ENCODE measurements around the gene RPAIN. TPM values are rescaled to one million over a fixed set of nuclear protein-coding genes. Genes with fewer than 3 reads are reported as not detected.
A peak's percentile ranks its signal among the peaks of the same experiment; 100 is the strongest.

Gene RPAIN
- total RNA-seq, 1 experiment from 2014 or later, result 56.3 TPM

DNA sequence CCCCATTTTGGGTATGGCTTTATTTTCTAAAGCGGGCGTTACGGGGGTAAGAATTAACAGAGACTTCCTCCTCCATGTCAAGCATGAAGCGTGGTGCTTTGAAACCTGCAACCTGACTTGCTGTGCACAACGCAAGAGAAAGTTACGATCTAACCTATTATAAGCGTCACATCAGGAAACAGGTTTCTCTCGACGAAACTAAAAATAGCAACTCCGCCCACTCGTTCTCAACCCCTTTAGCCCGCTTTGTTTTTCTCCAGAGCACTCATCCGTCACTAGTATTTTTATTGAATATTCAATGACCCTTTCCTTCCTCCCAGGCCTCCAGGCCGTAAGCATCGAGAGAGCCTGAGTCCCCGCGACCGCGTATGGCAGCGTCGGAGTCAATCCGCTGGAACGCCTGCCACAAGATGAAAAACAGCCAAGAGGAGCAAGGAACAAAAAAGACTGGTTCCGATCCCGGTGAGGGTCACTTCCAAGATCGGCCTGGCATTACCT lies 1.1 kb upstream of the RPAIN start:
- peak; percentile 59 to 88 for DNase-seq
- BruUV-seq (replicated peaks), result no TSS peak
- CTCF ChIA-PET, result interaction anchor here (0.9 to 1.1 kb wide), 2 partner anchors 21 to 469 kb away, joined by 3 to 9 read pairs; partner anchors contain the start of gene C1QBP
- Histone ChIP-seq H3F3A (ENCODE audit: insufficient read depth, low read depth) (peaks cover 62% of the 10 kb centered on the region), H3K27me3 (ENCODE audit: insufficient read depth, low read depth) (no peaks in the 10 kb centered on the region), H4K20me1 (ENCODE audit: insufficient read depth) (no peaks in the 10 kb centered on the region), H3K4me3 (peak overlapping the region; percentile 98), H3K9me3 (ENCODE audit: insufficient read depth, low read depth) (no peaks in the 10 kb centered on the region), H3K27ac (peak overlapping the region; percentile 99), H3K4me2 (peak overlapping the region; percentile 100), H3K36me3 (ENCODE audit: low read depth) (peaks cover 48% of the 10 kb centered on the region), H2AFZ (peak overlapping the region; percentile 87), H3K9me2 (ENCODE audit: insufficient read depth) (no peaks in the 10 kb centered on the region), H3K79me2 (ENCODE audit: low read depth) (peaks cover 71% of the 10 kb centered on the region), H3K4me1 (replicated peaks; ENCODE audit: insufficient read depth) (peaks cover 58% of the 10 kb centered on the region)
- intact Hi-C loops (cut with micrococcal nuclease; ENCODE audit: unreplicated experiment), result loop anchor here (10.0 kb wide), 1 partner anchor 174 kb away; no protein-coding TSS in a partner anchor
- TF ChIP-seq, protein P1, sequence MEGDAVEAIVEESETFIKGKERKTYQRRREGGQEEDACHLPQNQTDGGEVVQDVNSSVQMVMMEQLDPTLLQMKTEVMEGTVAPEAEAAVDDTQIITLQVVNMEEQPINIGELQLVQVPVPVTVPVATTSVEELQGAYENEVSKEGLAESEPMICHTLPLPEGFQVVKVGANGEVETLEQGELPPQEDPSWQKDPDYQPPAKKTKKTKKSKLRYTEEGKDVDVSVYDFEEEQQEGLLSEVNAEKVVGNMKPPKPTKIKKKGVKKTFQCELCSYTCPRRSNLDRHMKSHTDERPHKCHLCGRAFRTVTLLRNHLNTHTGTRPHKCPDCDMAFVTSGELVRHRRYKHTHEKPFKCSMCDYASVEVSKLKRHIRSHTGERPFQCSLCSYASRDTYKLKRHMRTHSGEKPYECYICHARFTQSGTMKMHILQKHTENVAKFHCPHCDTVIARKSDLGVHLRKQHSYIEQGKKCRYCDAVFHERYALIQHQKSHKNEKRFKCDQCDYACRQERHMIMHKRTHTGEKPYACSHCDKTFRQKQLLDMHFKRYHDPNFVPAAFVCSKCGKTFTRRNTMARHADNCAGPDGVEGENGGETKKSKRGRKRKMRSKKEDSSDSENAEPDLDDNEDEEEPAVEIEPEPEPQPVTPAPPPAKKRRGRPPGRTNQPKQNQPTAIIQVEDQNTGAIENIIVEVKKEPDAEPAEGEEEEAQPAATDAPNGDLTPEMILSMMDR (conservative IDR thresholded peaks at IDR 0.05), result no peak
- no peak for TF ChIP-seq EZH2 (IDR thresholded peaks at IDR 0.05; ENCODE audit: low read depth)
- POLR2A ChIA-PET (ENCODE audit: unreplicated experiment), result interaction anchor here (0.5 to 0.7 kb wide), 3 partner anchors 22 to 135 kb away, joined by 3 to 4 read pairs (median 3); no protein-coding TSS in a partner anchor

DNA sequence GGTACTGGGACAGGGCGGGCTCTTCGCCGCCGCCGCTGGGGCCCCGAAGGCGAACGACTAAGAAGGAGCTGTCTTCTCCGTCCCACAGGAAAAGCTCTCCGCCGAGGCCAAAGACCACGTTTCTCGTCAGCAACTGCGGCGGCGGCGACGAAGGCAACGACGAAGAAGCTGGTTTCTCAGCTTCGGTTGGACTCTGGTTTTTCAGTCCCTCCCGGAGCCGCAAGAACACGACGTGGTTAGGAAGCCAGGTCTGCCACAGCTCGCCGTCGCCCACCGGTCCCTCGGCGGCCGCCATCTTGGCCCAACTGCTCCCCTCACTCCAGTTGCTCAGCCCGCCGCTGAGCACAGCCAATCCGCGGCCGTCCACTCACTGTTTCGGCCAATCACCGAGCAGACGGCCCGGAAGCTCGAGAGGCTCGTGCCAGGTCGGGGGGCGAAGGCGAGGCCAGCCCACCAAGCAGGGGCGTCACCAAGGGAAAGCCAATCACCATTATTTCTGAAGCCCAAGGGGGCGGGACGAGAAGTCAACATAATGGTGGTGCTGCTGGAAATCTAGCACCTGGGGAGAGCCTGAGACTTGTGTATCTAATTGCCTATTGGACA lies 525 bp upstream of the RPAIN start, which contains the start of gene NUP88:
TSS of gene NUP88 (minus strand) at position 307 of the 603 bp plus-strand sequence. CDS start at position 295, 12 bp downstream.
- ChIA-PET CTCF (interaction anchor here (0.9 to 1.1 kb wide), 2 partner anchors 20 to 469 kb away, joined by 3 to 9 read pairs; partner anchors contain the start of gene C1QBP), POLR2A (ENCODE audit: unreplicated experiment) (interaction anchor here (0.5 to 0.7 kb wide), 3 partner anchors 22 to 136 kb away, joined by 3 to 4 read pairs (median 3); no protein-coding TSS in a partner anchor)
- Histone ChIP-seq H3K4me2 (peak within 1 kb of the TSS; percentile 100), H3K27me3 (ENCODE audit: insufficient read depth, low read depth) (no peaks in the 10 kb centered on the region), H4K20me1 (ENCODE audit: insufficient read depth) (no peaks in the 10 kb centered on the region), H3F3A (ENCODE audit: insufficient read depth, low read depth) (peaks cover 57% of the 10 kb centered on the region), H3K4me3 (peak within 1 kb of the TSS; percentile 98), H3K79me2 (ENCODE audit: low read depth) (peaks cover 67% of the 10 kb centered on the region), H3K4me1 (replicated peaks; ENCODE audit: insufficient read depth) (peaks cover 52% of the 10 kb centered on the region), H3K9me3 (ENCODE audit: insufficient read depth, low read depth) (no peaks in the 10 kb centered on the region), H3K9me2 (ENCODE audit: insufficient read depth) (no peaks in the 10 kb centered on the region), H3K36me3 (ENCODE audit: low read depth) (peaks cover 53% of the 10 kb centered on the region), H3K27ac (peak within 1 kb of the TSS; percentile 99), H2AFZ (peak within 1 kb of the TSS; percentile 87)
- TF ChIP-seq, protein P1 (conservative IDR thresholded peaks at IDR 0.05), result no peak
- TF ChIP-seq EZH2 (IDR thresholded peaks at IDR 0.05; ENCODE audit: low read depth), result no peak
- intact Hi-C loops (cut with micrococcal nuclease; ENCODE audit: unreplicated experiment), result loop anchor here (10.0 kb wide), 1 partner anchor 175 kb away; no protein-coding TSS in a partner anchor
- peak; percentile 91 to 96 for DNase-seq
- TSS peak; percentile 54 for BruUV-seq (replicated peaks)

DNA sequence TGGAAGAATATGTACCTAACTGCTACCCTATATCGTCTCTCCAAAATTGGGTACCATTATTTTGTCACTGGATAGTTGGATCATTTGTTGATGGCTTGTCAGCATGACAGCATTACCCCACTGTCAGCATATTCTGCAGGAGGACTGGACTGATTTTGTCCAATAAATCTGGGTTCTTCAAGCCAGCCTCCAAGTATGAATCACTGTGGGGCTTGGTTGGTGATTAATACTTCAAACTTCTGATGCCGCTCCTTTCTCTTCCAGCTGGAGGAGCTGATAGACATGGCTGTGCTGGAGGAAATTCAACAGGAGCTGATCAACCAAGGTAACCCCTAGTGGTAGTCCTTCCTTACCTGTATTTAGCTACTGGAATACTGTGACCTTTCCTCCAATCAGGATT lies 2.5 kb downstream of the RPAIN start:
- POLR2A ChIA-PET (ENCODE audit: unreplicated experiment), result interaction anchor here (0.6 to 0.7 kb wide), 2 partner anchors 230 to 1217 kb away, joined by 5 to 7 read pairs; no protein-coding TSS in a partner anchor
- peak in 1 of 2 experiments; percentile 81 for DNase-seq

More for the DNA sequence above, 2.5 kb downstream of the RPAIN start:
- no TSS peak for BruUV-seq (replicated peaks)
- Histone ChIP-seq H3K79me2 (ENCODE audit: low read depth) (peaks cover 43% of the 10 kb centered on the region), H3K36me3 (ENCODE audit: low read depth) (peaks cover 55% of the 10 kb centered on the region), H4K20me1 (ENCODE audit: insufficient read depth) (no peaks in the 10 kb centered on the region), H3K4me2 (peak overlapping the region; percentile 31; the same call in 1 of the 2 replicates), H2AFZ (no peak overlapping the region), H3K27ac (no peak overlapping the region), H3K4me3 (no peak overlapping the region), H3K9me2 (ENCODE audit: insufficient read depth) (no peaks in the 10 kb centered on the region), H3K9me3 (ENCODE audit: insufficient read depth, low read depth) (no peaks in the 10 kb centered on the region), H3F3A (ENCODE audit: insufficient read depth, low read depth) (peaks cover 38% of the 10 kb centered on the region), H3K27me3 (ENCODE audit: insufficient read depth, low read depth) (no peaks in the 10 kb centered on the region), H3K4me1 (replicated peaks; ENCODE audit: insufficient read depth) (peaks cover 31% of the 10 kb centered on the region)
- intact Hi-C loops (cut with micrococcal nuclease; ENCODE audit: unreplicated experiment), result loop anchor here (5.0 kb wide), 1 partner anchor 45 kb away; the partner anchor contains the start of gene DHX33
- TF ChIP-seq EZH2 (IDR thresholded peaks at IDR 0.05; ENCODE audit: low read depth), result no peak
- TF ChIP-seq, protein P1 (conservative IDR thresholded peaks at IDR 0.05), result no peak
- CTCF ChIA-PET, result interaction anchor here (0.8 kb wide), 1 partner anchor 17 kb away, joined by 5 read pairs; the partner anchor contains the start of gene C1QBP
